Endothelial cell (in vitro differentiated cells): ENCODE measurements around the gene TMEM240. TPM values are rescaled to one million over a fixed set of nuclear protein-coding genes. Genes with fewer than 3 reads are reported as not detected.
"Not testable (repeated sequence)": the region's sequence is repeated elsewhere in the genome, so short reads cannot be mapped to it uniquely, and the experiment has no call there.

Experiments used
- DNase-seq: peaks from one replicate; pipeline ENCODE4 v3.0.0; 2021; ENCODE audit warnings: low spot score
- H3K27ac Mint-ChIP-seq: one replicate; pipeline ENCODE4 v1.8.0; 2021; ENCODE audit warnings: mixed read lengths, inconsistent platforms; ENCODE audit not compliant: unreplicated experiment
- H3K27me3 Mint-ChIP-seq: one replicate; pipeline ENCODE4 v1.8.0; 2021; ENCODE audit warnings: mild to moderate bottlenecking, moderate library complexity, mixed read lengths, inconsistent platforms; ENCODE audit not compliant: unreplicated experiment
- H3K36me3 Mint-ChIP-seq: one replicate; pipeline ENCODE4 v1.8.0; 2021; ENCODE audit warnings: mild to moderate bottlenecking, low read depth, mixed read lengths, inconsistent platforms; ENCODE audit not compliant: unreplicated experiment
- H3K4me1 Mint-ChIP-seq: one replicate; pipeline ENCODE4 v1.8.0; 2021; ENCODE audit warnings: mild to moderate bottlenecking, mixed read lengths, inconsistent platforms; ENCODE audit not compliant: unreplicated experiment
- H3K4me3 Mint-ChIP-seq: one replicate; pipeline ENCODE4 v1.8.0; 2021; ENCODE audit warnings: mild to moderate bottlenecking, mixed read lengths, inconsistent platforms; ENCODE audit not compliant: unreplicated experiment
- H3K9me3 Mint-ChIP-seq: one replicate; pipeline ENCODE4 v1.8.0; 2021; ENCODE audit warnings: mixed read lengths, inconsistent platforms; ENCODE audit not compliant: unreplicated experiment
- CTCF ChIP-seq: fragments of 200-600 bp; sonication (generic); IDR thresholded peaks from one replicate; pipeline ENCODE4 v1.5.0; 2021; ENCODE audit warnings: antibody characterized with exemption; ENCODE audit not compliant: unreplicated experiment
- total RNA-seq: library from RNA; stranded (reverse); fragmentation: NEBNext Ultra II Directional; extraction: Animal tissue kit (Norgen Biotek cat#: 25700); gene quantifications from one replicate; pipeline ENCODE4 v1.2.1, GENCODE V29; 2021; ENCODE audit not compliant: unreplicated experiment

TMEM240 gene
- total RNA-seq, 1 donor from 2014 or later = 6.6 TPM

GRCh38 chr1:1489231-1489630 lies 51.2 kb downstream of the TMEM240 start:
- H3K27me3 Mint-ChIP-seq = peaks cover 2% of the 10 kb centered on the region
- H3K4me3 Mint-ChIP-seq = no peak overlapping the region
- no peaks in the 10 kb centered on the region for H3K4me1 Mint-ChIP-seq
- H3K27ac Mint-ChIP-seq = no peak overlapping the region
- peaks cover 39% of the 10 kb centered on the region for H3K36me3 Mint-ChIP-seq
- no peak for DNase-seq
- no peak for TF ChIP-seq CTCF
- H3K9me3 Mint-ChIP-seq = no peaks in the 10 kb centered on the region

- no peaks in the 10 kb centered on the region for H3K9me3 Mint-ChIP-seq
- no peaks in the 10 kb centered on the region for H3K4me1 Mint-ChIP-seq
- H3K27me3 Mint-ChIP-seq = no peaks in the 10 kb centered on the region
- TF ChIP-seq CTCF = no peak
- H3K36me3 Mint-ChIP-seq = peaks cover 37% of the 10 kb centered on the region
- H3K4me3 Mint-ChIP-seq = no peak overlapping the region
- no peak overlapping the region for H3K27ac Mint-ChIP-seq
- DNase-seq = no peak
Observed at GRCh38 chr1:1487701-1488100, 52.7 kb downstream of the TMEM240 start.

GRCh38 chr1:1485755-1486317 lies 54.6 kb downstream of the TMEM240 start:
- peaks cover 25% of the 10 kb centered on the region for H3K36me3 Mint-ChIP-seq
- not testable (repeated sequence) for H3K27me3 Mint-ChIP-seq, H3K27ac Mint-ChIP-seq, H3K9me3 Mint-ChIP-seq, H3K4me1 Mint-ChIP-seq, DNase-seq, H3K4me3 Mint-ChIP-seq

GRCh38 chr1:1484976-1485750 lies 55.3 kb downstream of the TMEM240 start:
- not testable (repeated sequence) for H3K9me3 Mint-ChIP-seq, H3K4me1 Mint-ChIP-seq, H3K4me3 Mint-ChIP-seq, H3K27me3 Mint-ChIP-seq, DNase-seq, H3K27ac Mint-ChIP-seq
- peaks cover 20% of the 10 kb centered on the region for H3K36me3 Mint-ChIP-seq

Other genes with a start within 250 kb of the TMEM240 start
- 54.0 TPM for gene ACAP3, start 232.7 kb downstream of the TMEM240 start, total RNA-seq
- 14.0 TPM for gene PUSL1, start 232.0 kb downstream of the TMEM240 start, total RNA-seq
- 104 TPM for gene INTS11, start 216.0 kb downstream of the TMEM240 start, total RNA-seq
- 26.0 TPM for gene CPTP, start 215.8 kb downstream of the TMEM240 start, total RNA-seq
- 1.2 TPM for gene TAS1R3, start 209.3 kb downstream of the TMEM240 start, total RNA-seq
- gene DVL1, start 191.2 kb downstream of the TMEM240 start, total RNA-seq = 26.7 TPM
- 0.64 TPM for gene MXRA8, start 182.1 kb downstream of the TMEM240 start, total RNA-seq
- gene AURKAIP1, start 165.4 kb downstream of the TMEM240 start, total RNA-seq = 128 TPM
- gene CCNL2, start 141.3 kb downstream of the TMEM240 start, total RNA-seq = 266 TPM
- 95.0 TPM for gene MRPL20, start 133.3 kb downstream of the TMEM240 start, total RNA-seq
- gene ANKRD65, start 119.3 kb downstream of the TMEM240 start, total RNA-seq = 0.31 TPM
- gene VWA1, start 104.9 kb downstream of the TMEM240 start, total RNA-seq = 34.2 TPM
- gene ATAD3C, start 90.9 kb downstream of the TMEM240 start, total RNA-seq = 2.9 TPM
- gene ATAD3B, start 68.9 kb downstream of the TMEM240 start, total RNA-seq = 27.2 TPM
- 30.4 TPM for gene ATAD3A, start 28.5 kb downstream of the TMEM240 start, total RNA-seq
- 114 TPM for gene SSU72, start 34.2 kb upstream of the TMEM240 start, total RNA-seq
- 11.6 TPM for gene FNDC10, start 59.5 kb upstream of the TMEM240 start, total RNA-seq
- 84.4 TPM for gene MIB2, start 74.9 kb upstream of the TMEM240 start, total RNA-seq
- 26.7 TPM for gene MMP23B, start 91.5 kb upstream of the TMEM240 start, total RNA-seq
- 71.0 TPM for gene CDK11B, start 118.4 kb upstream of the TMEM240 start, total RNA-seq
- gene SLC35E2B, start 152.2 kb upstream of the TMEM240 start, total RNA-seq = 140 TPM
- gene CDK11A, start 183.7 kb upstream of the TMEM240 start, total RNA-seq = 109 TPM
- 85.4 TPM for gene NADK, start 237.8 kb upstream of the TMEM240 start, total RNA-seq